Stimulated activated CD4-positive, alpha-beta T cell treated with anti-CD3 and anti-CD28 coated beads, Interleukin-12 subunit alpha, Interleukin-12 subunit beta, amount 100 ng/mL, for 24 hours (primary cell): Measurements from ENCODE around the gene TSGA10.
A peak's percentile ranks its signal among the peaks of the same experiment; 100 is the strongest.
"Not testable (repeated sequence)": the region's sequence is repeated elsewhere in the genome, so short reads cannot be mapped to it uniquely, and the experiment has no call there.

ENCODE experiments used
- DNase-seq, 2 experiments: peaks; one replicate each; pipeline ENCODE4 v3.0.0-alpha.2; 2020; ENCODE audit warnings: low read depth in 2 of 2

Gene TSGA10

GRCh38 chr2:99067871-99068625 is 86.7 kb downstream of the TSGA10 start:
- DNase-seq, result no peak

- DNase-seq, result peak in 1 of 2 experiments; percentile 6
These were observed 88.4 kb downstream of the TSGA10 start for GRCh38 chr2:99066075-99066958.

GRCh38 chr2:99049187-99049586 is 105.6 kb downstream of the TSGA10 start:
- not testable (repeated sequence) for DNase-seq

- DNase-seq, result not testable (repeated sequence)
These were observed 113.9 kb downstream of the TSGA10 start for GRCh38 chr2:99040736-99041300.

- DNase-seq, result no peak
These were observed 118.8 kb downstream of the TSGA10 start for GRCh38 chr2:99035920-99036319.

GRCh38 chr2:99032786-99033185 is 122.0 kb downstream of the TSGA10 start:
- DNase-seq, result no peak

GRCh38 chr2:99032001-99032400 is 122.7 kb downstream of the TSGA10 start:
- no peak for DNase-seq

GRCh38 chr2:99031481-99031880 is 123.3 kb downstream of the TSGA10 start:
- no peak for DNase-seq

- no peak for DNase-seq
These were observed 126.2 kb downstream of the TSGA10 start for GRCh38 chr2:99028558-99028957.

GRCh38 chr2:99027856-99028255 is 126.9 kb downstream of the TSGA10 start:
- no peak for DNase-seq

GRCh38 chr2:99000708-99001107 is 154.0 kb downstream of the TSGA10 start:
- DNase-seq, result no peak

GRCh38 chr2:98988695-98989094 is 166.0 kb downstream of the TSGA10 start:
- DNase-seq, result not testable (repeated sequence)

- DNase-seq, result no peak
These were observed 168.7 kb downstream of the TSGA10 start for GRCh38 chr2:98985905-98986666.

- no peak for DNase-seq
These were observed 179.1 kb downstream of the TSGA10 start for GRCh38 chr2:98975611-98976010.

GRCh38 chr2:98972582-98973167 is 182.1 kb downstream of the TSGA10 start:
- DNase-seq, result no peak

GRCh38 chr2:98959810-98960507 is 194.8 kb downstream of the TSGA10 start:
- no peak for DNase-seq

- DNase-seq, result no peak
These were observed 201.8 kb downstream of the TSGA10 start for GRCh38 chr2:98952966-98953365.

GRCh38 chr2:98948956-98949739 is 205.6 kb downstream of the TSGA10 start:
- no peak for DNase-seq

- no peak for DNase-seq
These were observed 207.2 kb downstream of the TSGA10 start for GRCh38 chr2:98947554-98947953.
